Stimulated activated CD8-positive, alpha-beta memory T cell treated with anti-CD3 and anti-CD28 coated beads, Interleukin-7, amount 100 ng/mL, for 48 hours (primary cell): Measurements from ENCODE around the gene ZNF786.
"Not testable (repeated sequence)": the region's sequence is repeated elsewhere in the genome, so short reads cannot be mapped to it uniquely, and the experiment has no call there.

ENCODE experiments used
- DNase-seq, 2 donors: peaks; one replicate each; pipeline ENCODE4 v3.0.0-alpha.2; 2020; ENCODE audit warnings: low read depth in 1 of 2; ENCODE audit errors: extremely low read depth in 1 of 2

ZNF786 gene

GRCh38 chr7:149090397-149091195 lies at the start of gene ZNF786:
Gene ZNF786, minus strand, starts transcription at chr7:149090718. Its CDS starts 78 bp downstream, at chr7:149090640.
- peak; percentile 90 to 91 for DNase-seq

GRCh38 chr7:149136118-149136517 lies 45.6 kb upstream of the ZNF786 start:
- no peak for DNase-seq

- DNase-seq, result no peak
These were observed 42.7 kb upstream of the ZNF786 start for GRCh38 chr7:149133028-149133710.

- no peak for DNase-seq
These were observed 40.2 kb upstream of the ZNF786 start for GRCh38 chr7:149130572-149131198.

- peak; percentile 55 to 61 for DNase-seq
These were observed 36.2 kb upstream of the ZNF786 start for GRCh38 chr7:149126662-149127266.

- peak; percentile 90 to 93 for DNase-seq
These were observed 35.5 kb upstream of the ZNF786 start, which contains the start of gene ZNF425 for GRCh38 chr7:149125863-149126661. Gene ZNF425, minus strand, starts transcription at chr7:149126324. Its CDS starts 111 bp downstream, at chr7:149126213.

- no peak for DNase-seq
These were observed 34.8 kb upstream of the ZNF786 start for GRCh38 chr7:149125189-149125862.

- no peak for DNase-seq
These were observed 19.5 kb upstream of the ZNF786 start for GRCh38 chr7:149109969-149110368.

- DNase-seq, result no peak
These were observed 14.2 kb upstream of the ZNF786 start for GRCh38 chr7:149104749-149105148.

GRCh38 chr7:149104214-149104613 lies 13.7 kb upstream of the ZNF786 start:
- DNase-seq, result no peak

GRCh38 chr7:149103424-149103823 lies 12.9 kb upstream of the ZNF786 start:
- DNase-seq, result no peak

- no peak for DNase-seq
These were observed 12.1 kb upstream of the ZNF786 start for GRCh38 chr7:149102666-149103065.

GRCh38 chr7:149100821-149101220 lies 10.3 kb upstream of the ZNF786 start:
- no peak for DNase-seq

GRCh38 chr7:149099058-149099457 lies 8.5 kb upstream of the ZNF786 start:
- DNase-seq, result no peak

- DNase-seq, result no peak
These were observed 6.6 kb upstream of the ZNF786 start for GRCh38 chr7:149097088-149097487.

- DNase-seq, result no peak
These were observed 2.7 kb upstream of the ZNF786 start for GRCh38 chr7:149093228-149093627.

GRCh38 chr7:149092244-149092643 lies 1.7 kb upstream of the ZNF786 start:
- DNase-seq, result not testable (repeated sequence)

GRCh38 chr7:149087376-149087775 lies 3.1 kb downstream of the ZNF786 start:
- DNase-seq, result no peak

GRCh38 chr7:149085866-149086265 lies 4.7 kb downstream of the ZNF786 start:
- DNase-seq, result no peak

GRCh38 chr7:149084407-149084806 lies 6.1 kb downstream of the ZNF786 start:
- DNase-seq, result no peak
